Breast epithelium (tissue), 4 donors: ENCODE measurements around the gene LRRIQ3. TPM values are rescaled to one million over a fixed set of nuclear protein-coding genes. Genes with fewer than 3 reads are reported as not detected.
"Not testable (repeated sequence)": the region's sequence is repeated elsewhere in the genome, so short reads cannot be mapped to it uniquely, and the experiment has no call there.

Experiments used
- DNase-seq, 2 donors: peaks; one replicate each; pipeline ENCODE4 v3.0.0-alpha.2; 2019; ENCODE audit warnings: low spot score in 2 of 2
- H3K27ac ChIP-seq, 2 donors: fragments of 200-600 bp; sonication (generic) in 1 of 2; one replicate each; pipeline ENCODE4 v1.5.1; 2016 to 2019; ENCODE audit warnings: mild to moderate bottlenecking in 1 of 2
- H3K27me3 ChIP-seq, 2 donors: fragments of 200-600 bp; sonication (generic) in 1 of 2; one replicate each; pipeline versions ENCODE4 v1.5.1 to v1.6.0; 2017 to 2019; ENCODE audit warnings: control low read depth in 1 of 2, mild to moderate bottlenecking in 1 of 2
- H3K36me3 ChIP-seq: fragments of 200-600 bp; one replicate; pipeline ENCODE4 v1.5.1; 2019
- H3K4me1 ChIP-seq, 2 donors: fragments of 200-600 bp; sonication (generic); one replicate each; pipeline ENCODE4 v1.5.1; 2016 to 2019; ENCODE audit warnings: control low read depth in 1 of 2
- H3K4me3 ChIP-seq, 3 donors: fragments of 200-600 bp; sonication (generic); 1 replicate in 2 of 3; 2 replicates in 1 of 3; pipeline ENCODE4 v1.5.1; 2016 to 2019; ENCODE audit warnings: mild to moderate bottlenecking in 3 of 3, moderate library complexity in 2 of 3
- H3K9me3 ChIP-seq, 2 donors: fragments of 200-600 bp; sonication (generic) in 1 of 2; one replicate each; pipeline ENCODE4 v1.5.1; 2016 to 2019; ENCODE audit warnings: control low read depth in 1 of 2
- CTCF ChIP-seq, 3 donors: fragments of 450-650 bp; IDR thresholded peaks; one replicate each; pipeline ENCODE4 v1.5.1; 2016 to 2017; ENCODE audit warnings: antibody characterized with exemption in 3 of 3, mild to moderate bottlenecking in 3 of 3, moderate library complexity in 3 of 3
- POLR2A ChIP-seq: fragments of 450-650 bp; IDR thresholded peaks from one replicate; pipeline ENCODE4 v1.6.1; 2016; ENCODE audit warnings: antibody characterized with exemption, mild to moderate bottlenecking, moderate library complexity
- POLR2AphosphoS5 ChIP-seq, 3 donors: sonication (generic); formaldehyde crosslinking; IDR thresholded peaks; one replicate each; pipeline ENCODE4 v1.6.1; 2017; ENCODE audit warnings: antibody characterized with exemption in 3 of 3
- intact Hi-C: fragments of 100-400 bp; cut with DNase I; formaldehyde crosslinking; loops from one replicate; pipeline ENCODE4 v1.15.1; 2023; ENCODE audit warnings: low total_unique reads
- total RNA-seq, 3 donors: library from RNA; depleted of rRNA; stranded (reverse); fragments of >200 nt; gene quantifications; one replicate each; pipeline ENCODE4 v1.1.0, GENCODE V29; 2016

Gene LRRIQ3
- total RNA-seq, 3 donors from 2014 or later, result 0.33 to 2.6 (median 1.8) TPM

DNA sequence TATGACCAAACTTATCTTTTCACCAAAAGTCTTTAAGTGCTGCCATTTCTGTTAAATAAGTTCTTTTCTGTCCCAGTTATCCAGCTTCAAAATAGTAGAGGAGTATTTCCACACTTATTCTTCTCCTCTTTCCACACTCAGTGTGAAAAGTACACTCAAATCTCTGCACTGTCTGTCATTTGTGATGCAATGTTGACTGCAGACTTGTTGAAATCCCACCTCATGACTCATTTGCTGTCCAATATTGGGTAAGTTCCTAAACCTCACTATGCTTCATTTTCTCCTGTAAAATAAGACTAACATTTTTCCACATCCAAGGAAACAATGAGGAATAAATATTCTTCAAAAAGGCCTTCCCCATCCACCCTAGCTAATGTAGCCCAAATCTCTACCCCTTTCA, 17.5 kb downstream of the LRRIQ3 start:
- H3K27me3 ChIP-seq, result no peaks in the 10 kb centered on the region
- no peaks in the 10 kb centered on the region for H3K9me3 ChIP-seq
- DNase-seq, result no peak
- H3K4me3 ChIP-seq, result no peak overlapping the region
- no peaks in the 10 kb centered on the region for H3K4me1 ChIP-seq
- no peak overlapping the region for H3K27ac ChIP-seq
- no peaks in the 10 kb centered on the region for H3K36me3 ChIP-seq
- intact Hi-C loops, result no loop called here
- TF ChIP-seq POLR2AphosphoS5 (IDR thresholded peaks at IDR 0.05) (no peak), CTCF (IDR thresholded peaks at IDR 0.05) (no peak), POLR2A (no peak)

GRCh38 chr1:74174423-74174822, 23.6 kb downstream of the LRRIQ3 start:
- H3K27me3 ChIP-seq, H3K4me1 ChIP-seq, intact Hi-C loops, DNase-seq, H3K9me3 ChIP-seq, H3K36me3 ChIP-seq, H3K4me3 ChIP-seq, H3K27ac ChIP-seq: not testable (repeated sequence)

GRCh38 chr1:74162333-74162732, 35.6 kb downstream of the LRRIQ3 start:
- H3K9me3 ChIP-seq, result peaks cover 0 to 7% of the 10 kb centered on the region in 2 donors
- intact Hi-C loops, result no loop called here

GRCh38 chr1:74161497-74161896, 36.5 kb downstream of the LRRIQ3 start:
- intact Hi-C loops, result no loop called here
- no peaks in the 10 kb centered on the region for H3K27me3 ChIP-seq
- DNase-seq, result no peak

More at GRCh38 chr1:74162333-74162732, 35.6 kb downstream of the LRRIQ3 start:
- Histone ChIP-seq H3K27me3 (no peaks in the 10 kb centered on the region), H3K4me1 (no peaks in the 10 kb centered on the region), H3K36me3 (no peaks in the 10 kb centered on the region), H3K27ac (no peak overlapping the region), H3K4me3 (no peak overlapping the region)
- DNase-seq, result no peak
- no peak for TF ChIP-seq POLR2A
- no peak for TF ChIP-seq CTCF (IDR thresholded peaks at IDR 0.05)
- no peak for TF ChIP-seq POLR2AphosphoS5 (IDR thresholded peaks at IDR 0.05)

DNA sequence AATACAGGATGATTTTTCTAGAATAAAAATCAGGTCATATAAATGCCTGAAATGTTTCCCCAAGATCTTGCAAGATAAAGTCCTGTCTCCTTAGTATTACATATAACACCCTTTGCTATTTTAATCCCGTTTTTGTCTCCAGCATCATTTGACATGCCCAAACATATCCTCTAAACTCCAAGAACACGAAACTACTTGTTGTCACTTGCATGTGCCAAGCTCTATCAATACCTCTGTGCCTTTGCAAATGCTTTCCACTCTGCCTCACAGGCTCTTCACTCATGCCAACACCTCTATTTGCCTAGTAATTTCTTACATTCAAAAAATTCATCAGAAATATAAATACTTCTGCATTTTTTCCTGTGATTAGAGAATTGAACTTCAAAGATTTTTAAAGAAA, 37.9 kb downstream of the LRRIQ3 start:
- H3K27me3 ChIP-seq, result no peaks in the 10 kb centered on the region
- intact Hi-C loops, result no loop called here
- H3K36me3 ChIP-seq, result no peaks in the 10 kb centered on the region
- no peak overlapping the region for H3K4me3 ChIP-seq
- no peaks in the 10 kb centered on the region for H3K9me3 ChIP-seq
- TF ChIP-seq CTCF (IDR thresholded peaks at IDR 0.05) (no peak), POLR2A (no peak), POLR2AphosphoS5 (IDR thresholded peaks at IDR 0.05) (no peak)
- H3K27ac ChIP-seq, result no peak overlapping the region
- DNase-seq, result no peak
- no peaks in the 10 kb centered on the region for H3K4me1 ChIP-seq

More at GRCh38 chr1:74161497-74161896, 36.5 kb downstream of the LRRIQ3 start:
- peaks cover 0 to under 1% of the 10 kb centered on the region in 2 donors for H3K9me3 ChIP-seq
- TF ChIP-seq POLR2A, result no peak
- TF ChIP-seq POLR2AphosphoS5 (IDR thresholded peaks at IDR 0.05), result no peak
- TF ChIP-seq CTCF (IDR thresholded peaks at IDR 0.05), result no peak
- H3K4me1 ChIP-seq, result no peaks in the 10 kb centered on the region
- H3K27ac ChIP-seq, result no peak overlapping the region
- no peak overlapping the region for H3K4me3 ChIP-seq
- no peaks in the 10 kb centered on the region for H3K36me3 ChIP-seq

DNA sequence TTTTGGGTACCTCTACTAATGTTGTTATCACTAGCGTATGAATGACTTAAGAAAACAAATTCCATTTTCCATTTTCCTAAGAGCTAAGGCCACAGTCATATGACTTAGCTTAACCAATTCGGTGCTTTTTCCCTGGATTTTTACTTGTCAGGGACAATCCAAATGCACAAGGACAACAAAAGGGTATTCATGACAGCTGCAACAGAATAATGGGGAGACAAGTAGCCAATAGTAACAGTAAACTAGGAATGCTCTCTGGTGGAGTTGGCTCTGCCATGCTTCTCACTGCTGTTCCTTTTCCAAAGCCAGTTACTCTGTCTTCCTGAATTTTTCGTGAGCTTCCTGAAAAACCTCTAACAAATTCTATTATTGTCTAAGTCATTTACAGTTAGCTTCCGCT, 52.9 kb downstream of the LRRIQ3 start:
- intact Hi-C loops, result no loop called here
- no peaks in the 10 kb centered on the region for H3K36me3 ChIP-seq
- no peak for TF ChIP-seq POLR2A
- no peak for TF ChIP-seq CTCF (IDR thresholded peaks at IDR 0.05)
- TF ChIP-seq POLR2AphosphoS5 (IDR thresholded peaks at IDR 0.05), result no peak

GRCh38 chr1:74117370-74117769, 80.6 kb downstream of the LRRIQ3 start:
- H3K4me1 ChIP-seq, DNase-seq, H3K27me3 ChIP-seq, H3K9me3 ChIP-seq, H3K4me3 ChIP-seq, H3K27ac ChIP-seq, H3K36me3 ChIP-seq: not testable (repeated sequence)
- intact Hi-C loops, result loop anchor here (5.0 kb wide), 1 partner anchor 165 kb away; no protein-coding TSS in a partner anchor

More for the DNA sequence above, 52.9 kb downstream of the LRRIQ3 start:
- Histone ChIP-seq H3K4me1 (no peaks in the 10 kb centered on the region), H3K27me3 (no peaks in the 10 kb centered on the region), H3K4me3 (no peak overlapping the region), H3K9me3 (no peaks in the 10 kb centered on the region), H3K27ac (no peak overlapping the region)
- DNase-seq, result no peak
